ENCODE data around the gene SCAF4. TPM values are rescaled to one million over a fixed set of nuclear protein-coding genes. Genes with fewer than 3 reads are reported as not detected.

Gene SCAF4
- total RNA-seq, 1 donor from 2014 or later, result 15.3 TPM

GRCh38 chr21:31698461-31698860 is 33.5 kb downstream of the SCAF4 start:
- no peaks in the 10 kb centered on the region for H3K4me1 ChIP-seq
- no peaks in the 10 kb centered on the region for H3K9me3 ChIP-seq (replicated peaks)
- H3K4me3 ChIP-seq, result no peak overlapping the region
- H3K27ac ChIP-seq (replicated peaks), result no peak overlapping the region
- H3K27me3 ChIP-seq (ENCODE audit: low read depth), result no peaks in the 10 kb centered on the region
- intact Hi-C loops (cut with micrococcal nuclease), result no loop called here
- peaks cover 90% of the 10 kb centered on the region for H3K36me3 ChIP-seq
- no peak for TF ChIP-seq CTCF (IDR thresholded peaks at IDR 0.05; ENCODE audit: borderline replicate concordance)
- DNase-seq, result no peak

GRCh38 chr21:31696424-31696823 is 35.5 kb downstream of the SCAF4 start:
- DNase-seq, result no peak
- no peaks in the 10 kb centered on the region for H3K4me1 ChIP-seq
- H3K4me3 ChIP-seq, result no peak overlapping the region
- intact Hi-C loops (cut with micrococcal nuclease), result no loop called here
- peaks cover 97% of the 10 kb centered on the region for H3K36me3 ChIP-seq
- H3K27ac ChIP-seq (replicated peaks), result no peak overlapping the region
- no peak for TF ChIP-seq CTCF (IDR thresholded peaks at IDR 0.05; ENCODE audit: borderline replicate concordance)
- no peaks in the 10 kb centered on the region for H3K9me3 ChIP-seq (replicated peaks)
- no peaks in the 10 kb centered on the region for H3K27me3 ChIP-seq (ENCODE audit: low read depth)

GRCh38 chr21:31693222-31693621 is 38.7 kb downstream of the SCAF4 start:
- peaks cover 96% of the 10 kb centered on the region for H3K36me3 ChIP-seq

GRCh38 chr21:31688603-31689368 is 43.1 kb downstream of the SCAF4 start:
- no peaks in the 10 kb centered on the region for H3K9me3 ChIP-seq (replicated peaks)
- intact Hi-C loops (cut with micrococcal nuclease), result no loop called here
- no peak overlapping the region for H3K27ac ChIP-seq (replicated peaks)
- H3K36me3 ChIP-seq, result peaks cover 92% of the 10 kb centered on the region
- no peak overlapping the region for H3K4me3 ChIP-seq
- no peak for TF ChIP-seq CTCF (IDR thresholded peaks at IDR 0.05; ENCODE audit: borderline replicate concordance)
- no peak for DNase-seq
- H3K4me1 ChIP-seq, result peaks cover 10% of the 10 kb centered on the region
- H3K27me3 ChIP-seq (ENCODE audit: low read depth), result no peaks in the 10 kb centered on the region

More at GRCh38 chr21:31693222-31693621, 38.7 kb downstream of the SCAF4 start:
- no peak overlapping the region for H3K4me3 ChIP-seq
- H3K9me3 ChIP-seq (replicated peaks), result no peaks in the 10 kb centered on the region
- DNase-seq, result no peak
- intact Hi-C loops (cut with micrococcal nuclease), result no loop called here
- H3K27ac ChIP-seq (replicated peaks), result no peak overlapping the region
- H3K4me1 ChIP-seq, result no peaks in the 10 kb centered on the region
- no peaks in the 10 kb centered on the region for H3K27me3 ChIP-seq (ENCODE audit: low read depth)
- no peak for TF ChIP-seq CTCF (IDR thresholded peaks at IDR 0.05; ENCODE audit: borderline replicate concordance)

GRCh38 chr21:31687108-31687507 is 44.8 kb downstream of the SCAF4 start:
- Histone ChIP-seq H3K4me3 (no peak overlapping the region), H3K4me1 (peaks cover 10% of the 10 kb centered on the region), H3K27ac (replicated peaks) (no peak overlapping the region), H3K27me3 (ENCODE audit: low read depth) (no peaks in the 10 kb centered on the region), H3K9me3 (replicated peaks) (no peaks in the 10 kb centered on the region), H3K36me3 (peaks cover 92% of the 10 kb centered on the region)
- TF ChIP-seq CTCF (IDR thresholded peaks at IDR 0.05; ENCODE audit: borderline replicate concordance), result no peak
- no peak for DNase-seq
- intact Hi-C loops (cut with micrococcal nuclease), result no loop called here
